DOHH2 (cell line): ENCODE results near the gene FAM153A.
"Not testable (repeated sequence)": the region's sequence is repeated elsewhere in the genome, so short reads cannot be mapped to it uniquely, and the experiment has no call there.

Experiments
- CTCF ChIP-seq: fragments of 200-600 bp; sonication (generic); IDR thresholded peaks from one replicate; pipeline ENCODE4 v1.5.1; 2014; ENCODE audit warnings: antibody characterized with exemption, mild to moderate bottlenecking, low read depth, low read length; ENCODE audit not compliant: poor library complexity, severe bottlenecking
- EZH2phosphoT487 ChIP-seq: fragments of 200-600 bp; sonication (generic); IDR thresholded peaks from 2 replicates; pipeline ENCODE4 v1.6.1; 2017; ENCODE audit warnings: borderline replicate concordance, mild to moderate bottlenecking, antibody characterized with exemption, low read length, moderate library complexity, mixed read lengths

- TF ChIP-seq CTCF, EZH2phosphoT487: not testable (repeated sequence)
Observed at GRCh38 chr5:177723831-177724485, 58.7 kb downstream of the FAM153A start.
